Muscle layer of colon (tissue), 2 donors: ENCODE results near the gene MAP4K4.
"Not testable (repeated sequence)": the region's sequence is repeated elsewhere in the genome, so short reads cannot be mapped to it uniquely, and the experiment has no call there.

Experiments used
- H3K27ac ChIP-seq: one replicate; pipeline ENCODE4 v1.7.0; 2013; ENCODE audit warnings: low read depth, mild to moderate bottlenecking, low read length, moderate library complexity
- H3K27me3 ChIP-seq, 2 donors: one replicate each; pipeline ENCODE4 v1.7.0; 2013; ENCODE audit warnings: low read length in 2 of 2, mild to moderate bottlenecking in 2 of 2; ENCODE audit not compliant: insufficient read depth in 2 of 2, control insufficient read depth in 1 of 2
- H3K36me3 ChIP-seq: one replicate; pipeline ENCODE4 v1.7.0; 2013; ENCODE audit warnings: mild to moderate bottlenecking, low read length; ENCODE audit not compliant: insufficient read depth
- H3K4me1 ChIP-seq: one replicate; pipeline ENCODE4 v1.7.0; 2013; ENCODE audit warnings: mild to moderate bottlenecking, low read length; ENCODE audit not compliant: insufficient read depth
- H3K4me3 ChIP-seq, 2 donors: one replicate each; pipeline ENCODE4 v1.7.0; 2013; ENCODE audit warnings: low read length in 2 of 2, low read depth in 1 of 2, mild to moderate bottlenecking in 1 of 2, moderate library complexity in 1 of 2
- H3K9ac ChIP-seq: one replicate; pipeline ENCODE4 v1.7.0; 2013; ENCODE audit warnings: low read length
- H3K9me3 ChIP-seq: one replicate; pipeline ENCODE4 v1.7.0; 2013; ENCODE audit warnings: mild to moderate bottlenecking, low read length
- donor health status: abdominal sarcoma.
- donor health status: Adenocarcinoma of cecum.

MAP4K4 gene

DNA sequence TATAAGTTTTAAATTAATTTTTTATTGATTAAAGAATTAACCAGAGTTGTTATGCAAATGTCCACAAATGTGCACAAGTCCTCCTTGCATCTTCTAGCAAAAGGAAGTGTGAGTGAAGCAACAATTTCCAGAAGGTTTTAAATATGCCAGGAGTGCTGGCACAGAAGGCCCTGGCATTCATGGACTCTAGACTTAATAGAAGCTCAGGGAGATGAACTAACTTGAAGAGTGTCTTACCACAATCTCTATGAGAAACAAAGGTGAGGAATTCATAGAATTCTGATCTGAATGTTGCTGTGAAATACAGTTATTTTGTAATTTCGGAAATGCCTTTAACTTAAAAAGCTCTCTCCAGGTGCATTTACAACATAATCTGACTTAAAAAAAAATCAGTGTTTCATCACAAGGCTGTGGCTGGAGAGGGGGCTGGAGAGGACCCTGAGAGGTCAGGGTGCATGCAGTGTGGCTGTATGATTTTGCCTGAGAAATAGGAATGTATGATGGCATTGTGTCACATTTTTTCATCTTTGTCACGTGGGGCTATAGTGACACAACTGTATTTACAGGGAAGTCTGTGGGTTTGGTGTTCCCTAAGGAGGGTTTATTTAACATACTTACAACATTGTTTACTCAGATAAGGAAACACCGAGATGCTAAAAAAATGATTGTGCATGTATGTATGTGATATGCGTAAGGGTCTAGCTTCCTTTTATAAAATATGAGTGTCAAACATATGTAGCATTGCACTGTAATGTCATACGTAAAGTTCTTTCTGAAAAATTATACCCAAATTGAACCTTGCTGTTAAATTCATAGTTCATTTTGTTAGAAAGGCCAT is 66.2 kb downstream of the MAP4K4 start:
- H3K9ac ChIP-seq = no peak overlapping the region
- peaks cover 66% of the 10 kb centered on the region for H3K4me1 ChIP-seq
- H3K9me3 ChIP-seq = no peaks in the 10 kb centered on the region
- no peak overlapping the region for H3K4me3 ChIP-seq
- no peak overlapping the region for H3K27ac ChIP-seq
- H3K36me3 ChIP-seq = no peaks in the 10 kb centered on the region
- no peaks in the 10 kb centered on the region for H3K27me3 ChIP-seq

DNA sequence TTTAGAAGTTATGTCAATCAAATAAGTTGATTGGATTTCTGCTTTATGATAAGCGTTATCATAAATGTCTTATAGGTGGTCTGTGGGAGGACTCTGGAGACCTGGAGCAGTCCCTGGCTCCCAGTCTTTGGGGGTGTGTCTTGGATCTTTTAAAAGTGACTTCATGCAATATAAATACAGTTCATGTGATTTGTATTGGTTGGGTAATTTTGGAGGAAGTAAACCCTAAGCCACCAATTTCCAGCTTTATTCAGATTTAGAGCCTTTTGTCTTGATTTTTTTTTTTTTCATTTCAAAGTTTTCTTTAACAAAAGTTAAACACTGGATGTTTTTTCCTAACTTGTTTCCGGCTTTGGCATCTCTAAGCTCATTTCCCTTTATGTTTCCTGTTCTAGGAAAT is 68.8 kb downstream of the MAP4K4 start:
- no peak overlapping the region for H3K27ac ChIP-seq
- no peaks in the 10 kb centered on the region for H3K9me3 ChIP-seq
- no peak overlapping the region for H3K4me3 ChIP-seq
- H3K27me3 ChIP-seq = no peaks in the 10 kb centered on the region
- H3K9ac ChIP-seq = no peak overlapping the region
- peaks cover 76% of the 10 kb centered on the region for H3K4me1 ChIP-seq
- H3K36me3 ChIP-seq = no peaks in the 10 kb centered on the region

DNA sequence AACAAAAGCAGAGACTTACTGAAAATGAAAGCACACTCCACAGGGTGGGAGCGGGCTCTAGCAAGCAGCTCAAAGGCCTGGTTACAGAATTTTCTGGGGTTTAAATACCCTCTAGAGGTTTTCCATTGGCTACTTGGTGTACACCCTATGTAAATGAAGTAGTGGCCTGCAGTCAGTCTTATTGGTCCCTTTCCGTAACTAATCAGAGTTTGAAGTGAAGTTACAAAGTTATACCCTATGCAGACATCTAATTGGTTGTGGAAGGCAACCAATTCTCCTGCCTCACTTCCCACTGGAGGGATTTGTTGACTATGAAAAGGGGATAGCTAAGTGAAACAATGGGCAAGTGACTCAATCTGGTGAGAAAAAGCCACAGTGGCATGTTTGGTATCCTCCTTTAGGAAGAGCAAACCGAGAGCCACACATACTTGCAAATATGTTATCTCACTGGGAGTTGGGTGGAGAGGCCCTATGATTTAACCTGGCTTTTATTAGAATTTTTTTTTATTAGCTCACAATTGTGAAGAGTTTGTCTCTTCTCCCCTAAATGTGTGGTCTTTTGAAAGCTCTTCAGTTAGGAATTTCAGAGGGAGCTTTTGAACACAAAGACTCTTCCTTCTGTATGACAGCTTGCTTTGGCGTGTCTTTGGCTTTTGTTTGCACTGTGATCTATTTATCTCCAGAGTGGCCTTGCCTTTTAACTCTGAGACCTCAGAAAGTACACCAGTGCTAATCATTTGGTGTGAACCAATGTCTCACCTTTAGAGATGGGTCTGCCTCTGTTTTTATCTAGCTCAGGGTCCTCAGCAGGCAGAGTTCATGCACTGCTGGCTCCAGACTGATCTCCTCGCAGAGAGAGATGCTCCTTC is 69.6 kb downstream of the MAP4K4 start:
- H3K27me3 ChIP-seq = no peaks in the 10 kb centered on the region
- H3K9ac ChIP-seq = no peak overlapping the region
- no peaks in the 10 kb centered on the region for H3K36me3 ChIP-seq
- no peaks in the 10 kb centered on the region for H3K9me3 ChIP-seq
- no peak overlapping the region for H3K27ac ChIP-seq
- H3K4me1 ChIP-seq = peaks cover 81% of the 10 kb centered on the region
- no peak overlapping the region for H3K4me3 ChIP-seq

DNA sequence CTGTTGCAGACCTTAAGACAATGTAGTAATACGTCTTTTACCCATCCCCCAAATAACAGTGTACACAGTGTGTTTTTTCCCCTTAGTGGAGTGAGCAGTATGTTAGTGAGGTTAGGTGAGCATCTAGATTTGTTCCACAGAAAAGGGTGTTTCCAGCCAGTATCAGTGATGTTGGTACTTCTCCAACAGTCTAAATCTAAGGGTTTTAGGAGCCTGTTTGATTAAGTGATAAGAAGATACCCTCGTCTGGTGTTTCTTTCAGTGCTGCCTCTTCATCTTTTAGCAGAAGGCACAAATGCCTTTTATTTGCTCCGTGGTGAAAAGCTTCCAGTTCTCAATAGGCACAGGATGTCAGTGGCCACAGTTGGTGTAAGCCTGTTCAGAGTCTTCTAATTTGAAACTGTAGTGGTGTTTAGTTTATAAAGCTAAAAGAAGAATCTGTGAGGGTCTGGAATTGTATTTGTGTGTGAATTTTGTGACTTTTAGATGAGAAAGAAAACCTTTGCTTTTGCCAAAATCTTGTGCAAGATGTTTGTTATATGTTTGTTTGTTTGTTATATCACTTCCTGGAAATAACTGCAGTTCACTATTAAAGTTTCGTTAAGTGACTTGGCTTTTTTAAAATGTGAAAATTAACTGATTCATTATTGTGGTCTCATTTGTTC is 71.2 kb downstream of the MAP4K4 start:
- Histone ChIP-seq H3K27ac (no peak overlapping the region), H3K9me3 (no peaks in the 10 kb centered on the region), H3K4me1 (peaks cover 70% of the 10 kb centered on the region), H3K9ac (no peak overlapping the region), H3K4me3 (no peak overlapping the region), H3K36me3 (no peaks in the 10 kb centered on the region), H3K27me3 (no peaks in the 10 kb centered on the region)

DNA sequence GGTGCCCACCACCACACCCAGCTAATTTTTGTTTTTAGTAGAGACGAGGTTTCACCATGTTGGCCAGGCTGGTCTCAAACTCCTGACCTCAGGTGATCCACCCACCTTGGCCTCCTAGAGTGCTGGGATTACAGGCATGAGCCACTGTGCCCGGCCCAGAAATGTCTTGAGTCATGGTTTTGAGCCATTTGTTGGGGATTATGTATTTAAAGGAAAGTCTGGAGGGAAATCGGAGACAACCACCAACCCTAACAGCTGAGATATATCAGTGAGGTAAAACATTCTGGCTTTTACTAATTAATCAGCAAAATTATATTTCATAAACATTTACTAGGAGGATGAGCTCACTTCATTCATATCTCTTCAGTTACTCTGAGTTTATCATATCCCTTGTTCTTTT is 72.2 kb downstream of the MAP4K4 start:
- not testable (repeated sequence) for H3K9ac ChIP-seq, H3K36me3 ChIP-seq

DNA sequence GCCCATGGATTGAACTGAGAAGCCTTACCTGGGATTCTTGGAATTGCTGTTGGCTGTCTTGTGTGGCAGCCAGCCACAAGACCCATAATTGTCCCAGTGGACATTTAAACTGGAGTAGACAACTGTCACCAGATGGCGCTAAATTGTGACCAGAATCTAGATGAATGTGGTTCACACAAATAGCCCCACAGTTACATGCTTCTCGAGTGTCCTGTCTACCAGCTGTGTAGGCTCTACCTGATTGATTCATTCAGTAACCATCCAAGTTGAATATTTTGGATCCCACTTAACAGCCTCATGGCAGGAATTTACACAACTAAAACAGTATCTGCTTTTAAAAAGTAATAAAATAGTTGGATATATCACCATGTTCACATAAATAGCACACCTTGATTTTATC is 73.2 kb downstream of the MAP4K4 start:
- H3K9me3 ChIP-seq = no peaks in the 10 kb centered on the region
- no peak overlapping the region for H3K4me3 ChIP-seq
- H3K4me1 ChIP-seq = peaks cover 63% of the 10 kb centered on the region
- H3K9ac ChIP-seq = no peak overlapping the region
- H3K27me3 ChIP-seq = no peaks in the 10 kb centered on the region
- no peak overlapping the region for H3K27ac ChIP-seq
- no peaks in the 10 kb centered on the region for H3K36me3 ChIP-seq

More for the DNA sequence above, 72.2 kb downstream of the MAP4K4 start:
- H3K27ac ChIP-seq, H3K4me3 ChIP-seq, H3K9me3 ChIP-seq, H3K27me3 ChIP-seq: not testable (repeated sequence)
- H3K4me1 ChIP-seq = peaks cover 62% of the 10 kb centered on the region

DNA sequence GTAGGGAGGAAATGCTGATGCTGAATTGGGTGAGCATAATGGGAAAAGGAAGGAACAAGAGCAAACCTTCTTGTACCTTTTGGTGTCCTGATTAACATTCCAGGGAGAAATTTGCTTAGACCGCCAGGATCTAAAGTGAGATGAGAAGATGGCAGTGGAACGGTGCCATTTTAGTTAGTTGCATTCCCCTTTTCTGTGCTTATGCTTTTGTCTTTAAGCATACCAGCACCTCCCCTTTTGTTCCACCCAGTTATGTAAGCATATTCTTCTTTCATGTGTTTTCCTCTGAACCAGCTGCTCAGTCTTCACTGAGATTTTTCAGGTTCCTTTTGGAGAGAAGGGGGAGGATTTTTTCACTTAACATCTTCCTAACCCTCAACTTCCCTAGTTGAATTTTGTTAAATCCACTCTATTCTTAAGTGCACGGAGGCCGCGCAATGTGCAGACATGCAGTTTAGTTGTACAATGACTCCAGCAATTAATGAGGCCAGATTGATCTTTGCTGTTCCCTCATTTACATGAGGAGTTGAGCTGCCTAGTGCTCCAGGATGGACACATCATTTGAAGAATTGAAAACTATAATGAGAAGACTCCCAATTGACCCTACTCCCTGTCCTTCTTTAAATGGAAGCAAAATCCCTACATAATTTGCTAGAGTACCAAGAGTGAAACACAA is 73.9 kb downstream of the MAP4K4 start:
- Histone ChIP-seq H3K4me3 (no peak overlapping the region), H3K4me1 (peaks cover 61% of the 10 kb centered on the region), H3K27me3 (no peaks in the 10 kb centered on the region), H3K36me3 (no peaks in the 10 kb centered on the region), H3K27ac (no peak overlapping the region), H3K9ac (no peak overlapping the region), H3K9me3 (no peaks in the 10 kb centered on the region)

DNA sequence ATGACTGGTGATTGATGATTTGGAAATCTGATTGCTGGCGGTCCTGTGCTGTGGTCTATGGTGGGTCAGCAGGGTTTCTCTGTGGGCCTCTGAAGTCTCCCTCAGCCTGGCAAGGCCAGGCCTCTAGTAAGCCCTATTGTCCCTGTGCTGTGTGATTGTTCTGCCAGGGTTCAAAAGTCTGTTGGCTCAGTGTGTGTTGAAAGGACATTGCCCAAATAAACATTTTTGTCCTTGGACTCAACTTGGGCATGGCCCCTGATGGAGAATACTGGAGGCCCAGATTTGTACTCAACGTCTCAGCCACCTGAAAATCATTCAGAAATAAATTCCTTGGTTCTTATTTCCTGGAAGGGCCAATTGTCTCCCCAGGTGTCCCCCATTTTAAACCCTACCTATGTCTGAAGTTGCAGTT is 74.4 kb downstream of the MAP4K4 start:
- peaks cover 56% of the 10 kb centered on the region for H3K4me1 ChIP-seq
- H3K36me3 ChIP-seq = no peaks in the 10 kb centered on the region
- no peak overlapping the region for H3K4me3 ChIP-seq
- no peak overlapping the region for H3K9ac ChIP-seq
- H3K27ac ChIP-seq = no peak overlapping the region
- no peaks in the 10 kb centered on the region for H3K27me3 ChIP-seq
- no peaks in the 10 kb centered on the region for H3K9me3 ChIP-seq

DNA sequence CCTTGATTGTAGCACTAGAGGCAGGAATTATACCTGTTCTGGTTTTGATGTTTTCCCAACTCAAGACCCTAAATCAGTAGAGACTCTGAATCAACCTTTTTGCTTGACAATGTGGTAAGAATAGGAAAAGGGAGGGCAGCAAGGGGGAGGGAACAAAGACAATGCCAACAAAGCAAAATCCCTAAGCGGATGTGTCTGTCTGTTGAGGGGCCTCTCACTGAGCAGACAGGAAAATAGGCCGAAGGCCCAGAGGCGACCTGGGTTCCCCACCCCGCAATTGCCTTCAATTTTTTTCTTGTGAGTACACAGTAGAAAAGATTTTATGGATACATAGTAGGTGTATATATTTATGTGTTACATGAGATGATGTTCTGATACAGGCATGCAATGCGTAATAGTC is 75.6 kb downstream of the MAP4K4 start:
- H3K9ac ChIP-seq = no peak overlapping the region
- H3K27ac ChIP-seq = no peak overlapping the region
- H3K9me3 ChIP-seq = no peaks in the 10 kb centered on the region
- H3K27me3 ChIP-seq = no peaks in the 10 kb centered on the region
- H3K36me3 ChIP-seq = no peaks in the 10 kb centered on the region
- H3K4me3 ChIP-seq = no peak overlapping the region
- H3K4me1 ChIP-seq = peaks cover 52% of the 10 kb centered on the region

DNA sequence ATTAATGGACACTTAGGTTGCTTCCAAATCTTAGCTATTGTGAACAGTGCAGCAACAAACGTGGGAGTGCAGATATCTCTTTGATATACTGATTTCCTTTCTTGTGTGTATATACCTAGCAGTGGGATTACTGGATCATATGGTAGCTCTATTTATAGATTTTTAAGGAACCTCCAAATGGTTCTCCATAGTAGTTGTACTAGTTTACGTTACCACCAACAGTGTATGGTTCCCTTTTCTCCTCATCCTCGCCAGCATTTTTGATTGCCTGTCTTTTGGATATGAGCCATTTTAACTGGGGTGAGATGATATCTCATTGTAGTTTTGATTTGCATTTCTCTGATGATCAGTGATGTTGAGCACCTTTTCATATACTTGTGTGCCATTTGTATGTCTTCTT is 76.5 kb downstream of the MAP4K4 start:
- not testable (repeated sequence) for H3K9ac ChIP-seq, H3K27me3 ChIP-seq, H3K36me3 ChIP-seq, H3K4me3 ChIP-seq, H3K9me3 ChIP-seq, H3K27ac ChIP-seq
- peaks cover 53% of the 10 kb centered on the region for H3K4me1 ChIP-seq

DNA sequence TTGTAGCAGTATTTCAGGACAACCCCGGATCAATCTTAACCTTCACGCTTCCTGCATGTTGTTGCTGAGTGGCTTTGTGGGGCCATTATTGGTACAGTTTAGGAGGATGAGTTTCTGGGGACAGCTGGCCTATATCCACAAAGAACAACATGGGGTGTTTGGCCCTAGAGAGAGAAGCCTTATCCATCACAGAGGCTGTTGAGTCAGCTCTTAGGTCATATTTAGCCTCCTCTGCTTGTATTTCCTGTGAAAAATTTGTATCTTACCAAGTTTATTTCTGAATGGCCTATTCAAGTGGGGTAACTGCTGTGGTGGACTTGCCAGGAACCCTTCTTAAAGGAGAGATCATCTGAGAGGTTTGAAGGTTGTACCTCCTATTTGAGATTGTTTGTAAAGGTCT is 77.6 kb downstream of the MAP4K4 start:
- Histone ChIP-seq H3K27me3 (no peaks in the 10 kb centered on the region), H3K9ac (no peak overlapping the region), H3K27ac (no peak overlapping the region), H3K9me3 (no peaks in the 10 kb centered on the region), H3K4me3 (no peak overlapping the region), H3K4me1 (peaks cover 59% of the 10 kb centered on the region), H3K36me3 (no peaks in the 10 kb centered on the region)
